Measurements from ENCODE around the gene LSR.

GRCh38 chr19:35231956-35232645 is 16.7 kb upstream of the LSR start:
- TF ChIP-seq CTCF (IDR thresholded peaks at IDR 0.05) (no peak), ZFX (IDR thresholded peaks at IDR 0.05; ENCODE audit: borderline replicate concordance) (no peak)

All from 22Rv1 (cell line).